ENCODE measurements around the gene MSH4.
"Not testable (repeated sequence)": the region's sequence is repeated elsewhere in the genome, so short reads cannot be mapped to it uniquely, and the experiment has no call there.

Gene MSH4

DNA sequence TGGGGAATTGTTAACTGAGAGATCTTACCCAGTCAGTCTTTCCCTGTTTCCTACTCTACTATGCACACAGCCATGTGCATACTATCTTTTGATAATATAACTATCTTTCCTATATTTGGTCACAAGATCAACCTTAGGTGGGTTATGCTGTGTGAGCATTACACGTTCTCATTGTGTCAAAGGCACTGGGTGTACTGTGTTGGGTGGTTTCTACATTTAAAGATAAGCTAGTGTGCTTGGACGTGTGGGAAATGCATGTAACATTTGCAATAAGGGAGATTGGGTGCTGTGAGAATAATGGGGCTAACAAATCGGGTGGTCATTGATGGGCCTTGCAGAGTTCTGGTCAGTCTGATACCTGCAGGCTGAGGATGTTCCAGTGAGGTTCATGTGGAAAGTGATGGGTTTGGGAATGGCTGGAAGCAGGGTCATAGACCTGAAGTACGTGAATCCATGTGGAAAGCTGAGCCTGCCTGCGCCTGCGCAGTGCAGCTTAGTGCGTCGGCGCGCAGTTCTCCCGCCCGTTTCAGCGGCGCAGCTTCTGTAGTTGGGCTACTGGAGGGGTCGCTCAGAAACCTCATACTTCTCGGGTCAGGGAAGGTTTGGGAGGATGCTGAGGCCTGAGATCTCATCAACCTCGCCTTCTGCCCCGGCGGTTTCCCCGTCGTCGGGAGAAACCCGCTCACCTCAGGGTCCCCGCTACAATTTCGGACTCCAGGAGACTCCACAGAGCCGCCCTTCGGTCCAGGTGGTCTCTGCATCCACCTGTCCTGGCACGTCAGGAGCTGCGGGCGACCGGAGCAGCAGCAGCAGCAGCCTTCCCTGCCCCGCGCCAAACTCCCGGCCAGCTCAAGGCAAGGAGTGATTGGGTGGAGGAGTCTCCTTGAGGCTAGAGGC lies at the start of gene MSH4:
MSH4 (plus strand) TSS at position 507 of the 897 bp plus-strand sequence; CDS start at position 611, 104 bp downstream.
- no peak for DNase-seq (ENCODE audit: low spot score)

DNA sequence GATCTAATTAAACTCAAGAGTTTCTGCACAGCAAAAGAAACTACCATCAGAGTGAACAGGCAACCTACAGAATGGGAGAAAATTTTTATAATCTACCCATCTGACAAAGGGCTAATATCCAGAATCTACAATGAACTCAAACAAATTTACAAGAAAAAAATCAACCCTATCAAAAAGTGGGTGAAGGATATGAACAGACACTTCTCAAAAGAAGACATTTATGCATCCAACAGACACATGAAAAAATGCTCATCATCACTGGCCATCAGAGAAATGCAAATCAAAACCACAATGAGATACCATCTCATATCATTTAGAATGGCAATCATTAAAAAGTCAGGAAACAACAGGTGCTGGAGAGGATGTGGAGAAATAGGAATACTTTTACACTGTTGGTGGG lies 39.5 kb upstream of the MSH4 start:
- DNase-seq (ENCODE audit: low spot score): not testable (repeated sequence)

DNA sequence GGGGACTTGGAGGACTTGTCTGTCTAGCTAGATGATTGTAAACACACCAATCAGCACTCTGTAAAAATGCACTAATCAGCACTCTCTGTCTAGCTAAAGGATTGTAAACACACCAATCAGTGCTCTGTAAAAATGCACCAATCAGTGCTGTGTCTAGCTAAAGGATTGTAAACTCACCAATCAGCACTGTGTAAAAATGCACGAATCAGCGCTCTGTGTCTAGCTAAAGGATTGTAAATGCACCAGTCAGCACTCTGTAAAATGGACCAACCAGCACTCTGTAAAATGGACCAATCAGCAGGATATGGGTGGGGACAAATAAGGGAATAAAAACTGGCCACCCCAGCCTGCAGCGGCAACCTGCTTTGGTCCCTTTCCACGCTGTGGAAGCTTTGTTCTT lies 38.1 kb upstream of the MSH4 start:
- not testable (repeated sequence) for DNase-seq (ENCODE audit: low spot score)

DNA sequence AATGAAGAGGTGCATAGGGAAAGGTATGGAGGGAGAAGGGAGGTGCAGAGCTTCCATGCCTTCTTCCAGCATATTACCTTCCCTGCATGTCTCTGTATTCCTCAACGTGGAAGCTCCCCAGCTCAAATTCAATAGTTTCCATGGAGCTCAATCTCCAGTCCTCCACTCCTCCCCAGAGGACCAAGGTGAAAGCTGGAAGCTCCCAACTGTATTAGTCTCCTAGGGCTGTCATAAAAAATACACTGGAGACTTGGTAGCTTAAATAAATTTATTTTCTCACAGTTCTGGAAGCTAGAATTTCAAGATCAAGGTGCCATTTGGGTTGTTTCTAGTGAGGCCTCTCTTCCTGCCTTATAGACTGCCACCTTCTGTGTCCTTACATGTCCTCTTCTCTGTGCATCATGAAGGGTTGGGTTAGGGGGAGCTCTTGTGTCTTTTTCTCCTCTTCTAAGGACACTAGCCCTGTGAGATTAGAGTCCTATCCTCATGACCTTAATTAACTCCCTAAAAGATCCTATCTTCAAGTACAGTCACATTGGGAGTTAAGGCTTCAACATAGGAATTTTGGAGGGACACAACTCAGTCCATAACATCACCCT lies 32.5 kb upstream of the MSH4 start:
- DNase-seq (ENCODE audit: low spot score): no peak

DNA sequence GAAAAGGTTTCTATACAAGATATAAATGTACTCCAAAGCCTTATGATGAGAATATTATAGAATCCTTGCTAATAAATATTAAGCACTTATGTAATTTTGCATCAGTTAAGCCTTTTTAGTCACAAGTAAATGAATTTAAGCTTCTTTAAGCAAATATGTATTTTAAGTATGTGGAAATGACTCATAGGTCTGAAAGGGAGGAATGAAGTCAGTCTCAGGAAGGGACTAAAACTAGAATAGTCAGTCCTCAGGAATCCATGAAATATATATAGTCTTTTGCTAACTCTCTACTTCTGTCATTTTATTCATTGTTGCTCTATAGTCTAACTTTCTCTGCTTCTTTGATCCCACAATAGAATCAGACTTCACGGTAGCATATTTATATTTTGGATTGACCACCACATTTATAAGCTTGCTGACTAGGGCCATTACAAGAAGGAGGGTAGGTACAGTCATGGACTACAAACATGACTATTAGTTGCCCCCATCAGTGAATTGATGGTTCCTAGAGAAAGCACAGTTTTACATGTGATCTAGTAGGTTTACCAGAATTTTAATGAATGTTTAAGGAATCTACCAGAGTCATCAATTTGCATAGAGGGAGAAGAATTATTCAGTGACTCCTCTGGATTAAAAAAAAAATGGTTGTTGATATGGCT lies 30.9 kb upstream of the MSH4 start:
- DNase-seq (ENCODE audit: low spot score): no peak

DNA sequence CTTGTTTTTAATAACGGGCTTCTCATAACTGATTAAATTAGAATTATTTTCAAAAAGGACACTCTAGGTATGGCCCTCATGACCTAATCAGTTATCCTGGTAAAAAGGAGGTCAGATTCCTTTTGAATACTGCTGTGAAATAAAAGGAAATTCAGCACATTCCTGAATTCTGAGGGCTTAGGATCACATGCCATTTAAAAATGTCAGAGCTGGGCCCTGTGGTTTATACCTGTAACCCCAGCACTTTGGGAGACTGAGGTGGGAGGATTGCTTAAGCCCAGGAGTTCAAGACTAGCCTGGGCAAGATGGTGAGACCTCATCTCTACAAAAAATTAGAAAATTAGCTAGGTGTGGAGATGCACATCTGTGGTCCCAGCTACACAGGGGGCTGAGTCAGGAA lies 28.7 kb upstream of the MSH4 start:
- DNase-seq (ENCODE audit: low spot score): no peak

DNA sequence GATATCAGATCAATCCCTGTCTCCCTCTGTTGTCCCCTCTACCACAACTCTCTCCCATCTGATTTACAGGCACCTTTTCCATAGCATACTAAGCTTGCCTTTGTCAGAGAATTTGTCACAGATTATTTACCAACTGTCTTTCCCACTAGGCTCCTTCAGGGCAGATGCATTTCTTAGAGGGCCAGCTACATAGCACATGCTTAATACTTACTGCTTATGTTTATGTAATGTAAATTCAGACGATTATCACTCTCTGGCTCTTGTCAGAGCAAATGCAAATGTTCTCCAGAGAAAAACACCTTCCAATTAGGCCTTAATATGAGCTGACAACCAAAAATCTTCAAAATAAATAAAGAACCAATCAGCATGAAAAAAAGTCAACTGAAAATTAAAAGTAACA lies 25.9 kb upstream of the MSH4 start:
- no peak for DNase-seq (ENCODE audit: low spot score)

DNA sequence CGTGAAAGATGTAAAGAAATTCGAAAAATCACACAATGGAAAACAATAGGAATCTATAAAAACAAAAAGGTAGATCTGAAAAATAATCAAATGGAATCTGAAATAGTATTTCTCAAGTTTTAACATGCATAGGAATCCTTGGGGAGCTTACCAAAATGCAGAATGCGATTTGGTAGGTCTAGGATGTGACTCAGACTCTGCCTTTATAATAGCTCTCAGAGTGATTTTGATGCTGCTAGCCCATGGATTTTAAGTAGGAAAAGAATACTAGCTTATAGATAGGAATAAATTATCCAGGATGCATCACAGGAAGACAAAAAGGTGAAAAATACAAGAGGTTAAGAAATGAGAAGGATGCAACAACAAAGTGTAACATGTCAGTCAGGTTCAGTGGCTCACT lies 24.7 kb upstream of the MSH4 start:
- DNase-seq (ENCODE audit: low spot score): no peak

DNA sequence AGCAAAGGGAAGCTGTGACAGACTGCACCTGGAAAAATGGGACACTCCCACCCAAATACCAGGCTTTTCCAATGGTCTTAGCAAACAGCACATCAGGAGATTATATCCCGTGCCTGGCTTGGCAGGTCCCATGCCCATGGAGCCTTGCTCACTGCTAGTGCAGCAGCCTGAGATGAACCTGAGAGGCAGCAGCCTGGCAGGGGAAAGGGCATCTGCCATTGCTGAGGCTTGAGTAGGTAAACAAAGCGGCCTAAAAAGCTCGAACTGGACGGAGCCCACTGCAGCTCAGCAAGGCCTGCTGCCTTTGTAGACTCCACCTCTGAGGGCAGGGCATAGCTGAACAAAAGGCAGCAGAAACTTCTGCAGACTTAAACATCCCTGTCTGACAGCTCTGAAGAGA lies 18.9 kb upstream of the MSH4 start:
- DNase-seq (ENCODE audit: low spot score): not testable (repeated sequence)

DNA sequence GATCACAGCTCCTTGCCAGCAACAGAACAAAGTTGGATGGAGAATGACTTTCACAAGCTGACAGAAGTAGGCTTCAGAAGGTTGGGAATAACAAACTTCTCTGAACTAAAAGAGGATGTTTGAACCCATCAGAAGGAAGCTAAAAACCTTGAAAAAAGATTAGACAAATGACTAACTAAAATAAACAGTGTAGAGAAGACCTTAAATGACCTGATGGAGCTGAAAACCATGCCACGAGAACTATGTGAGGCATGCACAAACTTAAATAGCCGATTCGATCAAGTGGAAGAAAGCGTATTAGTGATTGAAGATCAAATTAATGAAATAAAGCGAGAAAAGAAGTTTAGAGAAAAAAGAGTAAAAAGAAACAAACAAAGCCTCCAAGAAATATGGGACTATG lies 18.0 kb upstream of the MSH4 start:
- not testable (repeated sequence) for DNase-seq (ENCODE audit: low spot score)

DNA sequence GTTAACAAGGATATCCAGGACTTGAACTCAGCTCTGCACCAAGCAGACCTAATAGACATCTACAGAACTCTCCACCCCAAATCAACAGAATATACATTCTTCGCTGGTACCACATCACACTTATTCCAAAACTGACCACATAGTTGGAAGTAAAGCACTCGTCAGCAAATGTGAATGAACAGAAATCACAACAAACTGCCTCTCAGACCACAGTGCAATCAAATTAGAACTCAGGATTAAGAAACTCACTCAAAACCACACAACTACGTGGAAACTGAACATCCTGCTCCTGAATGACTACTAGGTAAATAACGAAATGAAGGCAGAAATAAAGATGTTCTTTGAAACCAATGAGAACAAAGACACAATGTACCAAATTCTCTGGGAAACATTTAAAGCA lies 16.5 kb upstream of the MSH4 start:
- DNase-seq (ENCODE audit: low spot score): not testable (repeated sequence)

DNA sequence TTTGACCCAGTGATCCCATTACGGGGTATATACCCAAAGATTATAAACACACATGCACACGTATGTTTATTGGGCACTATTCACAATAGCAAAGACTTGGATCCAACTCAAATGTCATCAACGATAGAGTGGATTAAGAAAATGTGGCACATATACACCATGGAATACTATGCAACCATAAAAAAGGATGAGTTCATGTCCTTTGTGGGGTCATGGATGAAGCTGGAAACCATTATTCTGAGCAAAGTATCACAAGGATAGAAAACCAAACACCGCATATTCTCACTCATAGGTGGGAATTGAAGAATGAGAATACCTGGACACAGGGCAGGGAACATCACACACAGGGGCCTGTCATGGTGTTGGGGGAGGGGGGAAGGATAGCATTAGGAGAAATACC lies 12.8 kb upstream of the MSH4 start:
- not testable (repeated sequence) for DNase-seq (ENCODE audit: low spot score)

DNA sequence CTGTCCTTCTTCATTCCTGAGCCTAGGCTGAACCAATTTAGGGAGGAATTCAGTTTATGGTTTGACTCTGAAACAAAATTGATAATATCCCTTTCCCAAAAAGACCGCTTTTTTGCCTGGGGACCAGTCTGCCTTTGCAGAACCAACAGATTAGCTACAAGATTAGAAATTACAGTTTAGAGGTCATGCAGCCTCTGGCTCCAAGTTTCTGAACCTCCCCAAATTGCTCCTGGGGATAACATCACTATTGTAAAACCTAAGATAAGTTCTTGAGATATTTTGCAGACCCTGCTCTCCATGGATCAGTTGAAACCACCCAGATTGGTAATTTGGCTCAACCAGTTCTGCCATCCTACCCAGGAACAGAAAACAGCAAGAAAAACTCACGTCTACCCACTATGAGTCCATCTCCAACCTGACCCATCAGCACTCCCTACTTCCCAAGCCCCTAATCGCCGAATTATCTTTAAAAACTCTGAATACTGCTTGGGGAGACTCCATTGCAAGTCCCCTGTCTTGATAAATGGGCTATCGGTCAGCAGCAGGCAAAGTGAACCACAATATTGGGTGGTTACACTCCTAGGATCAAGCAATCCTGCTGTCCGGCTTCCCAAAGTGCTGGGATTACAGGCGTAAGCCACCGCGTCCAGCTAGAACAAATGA lies 11.2 kb upstream of the MSH4 start:
- DNase-seq (ENCODE audit: low spot score): no peak

DNA sequence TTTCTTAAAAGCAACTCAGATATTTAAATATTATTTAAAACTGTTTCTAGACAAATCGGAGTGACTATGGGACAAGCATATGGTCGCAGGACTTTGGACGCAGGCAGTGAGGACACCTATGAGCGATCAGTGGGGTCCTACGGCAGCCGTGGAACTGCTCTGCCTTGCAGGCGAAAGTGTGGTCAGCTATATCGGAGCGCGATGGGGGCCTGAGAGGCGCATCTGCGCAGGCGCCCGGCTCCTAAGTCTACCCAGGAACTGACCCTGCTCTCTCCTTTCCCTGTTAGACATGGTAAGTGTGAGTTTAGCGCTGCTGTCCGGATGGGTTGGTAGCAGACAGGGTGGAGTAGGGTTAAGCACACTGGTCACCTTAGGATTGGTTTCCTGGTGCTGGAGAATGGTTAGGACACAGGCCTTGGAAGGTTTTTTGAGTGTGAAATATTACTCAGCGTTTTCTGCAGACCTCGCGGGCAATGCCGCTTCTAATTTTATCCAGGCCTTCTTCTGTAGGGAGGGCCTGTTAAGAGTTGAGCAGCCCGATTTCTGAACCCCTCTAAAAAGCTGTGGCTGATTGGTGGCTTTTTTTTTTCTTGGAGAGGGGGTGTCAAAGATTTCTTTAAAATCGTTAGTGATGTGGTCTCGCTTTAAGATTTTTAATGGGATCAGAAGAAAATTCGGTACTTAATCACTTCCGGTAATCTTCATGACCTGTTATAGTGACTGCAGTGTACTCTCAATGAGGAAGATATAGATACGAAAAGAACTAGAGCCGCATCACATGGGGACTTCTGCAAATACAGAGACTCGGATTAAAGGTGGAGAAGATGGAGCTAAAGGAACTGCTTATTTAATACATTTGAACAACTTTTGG lies 10.5 kb upstream of the MSH4 start, which contains the start of gene RABGGTB:
RABGGTB (plus strand) TSS at position 274 of the 871 bp plus-strand sequence; CDS start at position 290, 16 bp downstream.
- peak; percentile 96 for DNase-seq (ENCODE audit: low spot score)

DNA sequence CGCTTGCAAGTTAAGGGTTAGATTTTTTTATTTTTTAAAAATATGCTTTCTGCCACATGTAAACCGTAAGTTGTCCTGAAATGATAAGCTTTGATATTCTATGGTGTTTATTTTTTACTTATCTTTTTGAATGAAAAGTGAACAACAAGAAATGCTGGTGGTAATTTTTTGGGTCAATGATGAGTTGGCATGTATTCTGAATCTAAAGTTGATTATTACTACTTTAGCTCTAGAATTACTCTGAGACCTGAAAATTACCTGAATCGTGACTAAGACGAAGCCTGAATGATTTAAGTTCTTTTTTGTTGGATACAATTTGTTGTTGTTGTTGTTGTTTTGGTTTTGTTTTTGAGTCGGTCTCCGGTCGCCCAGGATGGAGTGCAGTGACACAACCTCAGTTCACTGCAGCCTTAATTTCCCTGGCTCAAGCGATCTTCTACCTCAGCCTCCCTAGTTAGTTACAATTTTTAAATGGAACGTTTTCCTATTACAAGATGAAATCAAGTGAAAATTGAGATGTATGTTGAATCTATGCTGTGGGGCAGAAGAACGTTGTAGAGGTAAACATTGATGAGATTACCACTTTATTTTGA lies 9.7 kb upstream of the MSH4 start:
- no peak for DNase-seq (ENCODE audit: low spot score)

DNA sequence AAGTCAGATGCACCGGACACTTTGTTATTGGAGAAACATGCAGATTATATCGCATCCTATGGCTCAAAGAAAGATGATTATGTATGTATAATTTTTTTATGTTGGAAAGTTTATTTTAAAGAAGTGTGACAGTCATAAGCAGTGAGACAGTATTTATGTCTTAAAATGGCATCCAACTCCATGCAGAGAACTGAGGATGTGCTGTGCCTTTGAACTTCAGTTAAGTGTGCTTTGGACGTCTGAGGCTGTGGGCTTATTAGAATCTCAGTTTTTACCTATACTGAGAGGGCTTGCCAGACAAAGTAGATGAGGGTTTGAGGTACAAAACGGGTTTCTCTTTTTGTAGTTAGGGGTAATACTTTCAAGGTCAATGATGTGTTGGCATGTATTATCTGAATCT lies 9.2 kb upstream of the MSH4 start:
- DNase-seq (ENCODE audit: low spot score): no peak

DNA sequence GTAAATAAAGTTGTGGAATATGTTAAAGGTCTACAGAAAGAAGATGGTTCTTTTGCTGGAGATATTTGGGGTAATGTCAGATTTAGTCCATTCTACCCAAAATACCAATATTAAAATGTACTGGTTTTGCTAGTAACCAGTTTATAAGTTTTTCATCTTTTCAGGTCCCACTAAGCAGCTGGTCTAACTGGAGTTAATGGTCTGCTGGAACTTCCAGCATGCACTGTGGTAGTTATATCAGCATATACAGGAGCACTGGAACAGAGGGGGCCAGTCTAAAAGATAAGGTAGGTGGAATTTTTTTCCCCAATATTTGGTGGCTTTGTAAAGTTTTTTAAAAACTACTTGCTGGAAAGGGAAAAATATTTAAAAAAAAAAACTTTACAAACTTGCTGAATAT lies 6.7 kb upstream of the MSH4 start:
- DNase-seq (ENCODE audit: low spot score): no peak

DNA sequence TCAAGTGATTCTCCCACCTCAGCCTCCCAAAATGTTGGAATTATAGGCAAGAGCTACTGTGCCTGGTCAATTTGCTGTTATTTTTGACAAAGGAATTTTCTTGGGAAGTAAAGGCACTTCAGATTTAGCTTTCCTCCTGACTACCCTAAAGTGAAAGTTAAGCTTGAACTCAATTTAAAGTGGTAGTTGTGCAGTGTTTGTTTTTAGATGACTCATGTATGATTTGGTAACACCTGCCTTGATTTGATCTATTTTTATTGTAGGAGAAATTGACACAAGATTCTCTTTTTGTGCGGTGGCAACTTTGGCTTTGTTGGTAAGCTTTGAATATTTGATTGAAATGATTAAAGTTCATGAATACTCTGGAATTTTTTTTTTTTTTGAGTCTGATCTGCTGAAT lies 5.7 kb upstream of the MSH4 start:
- DNase-seq (ENCODE audit: low spot score): no peak

DNA sequence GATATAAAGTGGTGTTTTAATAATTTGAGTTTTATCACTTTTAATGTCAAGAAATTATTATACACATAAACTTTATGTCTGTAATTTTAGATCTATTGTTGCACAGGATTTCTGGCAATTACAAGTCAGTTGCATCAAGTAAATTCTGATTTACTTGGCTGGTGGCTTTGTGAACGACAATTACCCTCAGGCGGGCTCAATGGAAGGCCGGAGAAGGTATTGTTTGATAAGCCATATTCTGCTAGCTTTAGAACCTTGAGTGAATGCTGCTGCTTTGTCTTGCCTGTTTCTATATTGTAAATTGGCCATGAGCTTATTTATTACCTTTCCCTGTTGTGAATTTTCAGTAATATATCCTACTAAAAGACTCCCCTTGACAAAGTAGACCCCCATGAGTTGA lies 4.6 kb upstream of the MSH4 start:
- DNase-seq (ENCODE audit: low spot score): no peak

DNA sequence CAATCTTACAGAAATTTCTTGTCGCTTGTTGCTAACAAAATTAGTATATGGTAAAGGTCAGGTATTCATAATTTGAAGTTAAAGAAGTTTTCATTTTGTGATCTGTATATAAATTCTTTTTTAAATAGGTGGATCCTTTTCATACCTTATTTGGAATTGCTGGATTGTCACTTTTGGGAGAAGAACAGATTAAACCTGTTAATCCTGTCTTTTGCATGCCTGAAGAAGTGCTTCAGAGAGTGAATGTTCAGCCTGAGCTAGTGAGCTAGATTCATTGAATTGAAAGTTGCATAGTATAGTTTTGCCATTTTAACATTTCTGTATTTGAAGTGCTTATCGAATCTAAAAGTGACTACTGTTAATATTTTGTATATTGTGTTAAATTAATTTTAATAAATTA lies 2.3 kb upstream of the MSH4 start:
- no peak for DNase-seq (ENCODE audit: low spot score)

DNA sequence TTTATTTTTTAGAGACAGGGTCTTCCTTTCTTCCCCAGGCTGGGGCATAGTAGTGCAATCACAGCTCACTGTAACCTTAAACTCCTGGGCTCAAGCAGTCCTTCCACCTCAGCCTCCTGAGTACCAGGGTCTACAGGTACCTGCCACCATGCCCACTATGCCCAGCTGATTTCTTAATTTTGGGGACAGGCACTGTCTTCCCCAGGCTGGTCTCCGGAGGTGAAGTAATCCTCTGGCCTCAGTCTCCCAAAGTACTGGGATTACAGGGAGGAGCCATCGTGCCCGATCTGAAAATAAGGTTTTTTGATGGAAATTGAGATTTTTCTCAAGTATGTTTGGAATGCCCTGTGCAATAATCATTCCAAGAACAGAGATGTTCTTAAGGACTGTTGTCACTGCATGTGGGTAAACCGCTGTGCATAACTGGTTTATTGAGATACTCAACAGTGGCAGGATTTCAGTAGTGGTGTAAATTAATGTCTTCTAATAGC lies 934 bp upstream of the MSH4 start:
- no peak for DNase-seq (ENCODE audit: low spot score)

Data from pons (tissue), 1 donor.